Measurements from ENCODE around the gene ERBB4.

Gene ERBB4

DNA sequence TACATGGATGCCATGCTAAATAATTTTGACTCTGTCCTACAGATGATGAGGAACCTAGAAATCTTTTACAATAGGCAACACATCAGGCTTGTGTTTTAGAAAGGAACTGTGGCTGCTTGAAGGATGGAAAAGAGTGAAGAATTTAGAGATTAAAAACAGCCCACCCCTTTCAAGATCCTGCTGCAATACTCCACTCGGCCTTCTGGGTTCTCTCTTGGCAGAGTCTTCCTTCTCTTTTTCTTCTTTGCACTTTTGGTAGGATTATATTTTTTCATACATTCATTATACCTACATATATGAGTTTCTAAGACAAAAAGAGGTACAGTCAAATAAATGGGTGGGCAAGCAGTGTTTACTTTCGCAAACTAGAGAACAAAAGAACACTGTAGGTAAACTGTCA is 474.3 kb downstream of the ERBB4 start:
- no peak for DNase-seq (ENCODE audit: extremely low read depth, low read depth)
- TF ChIP-seq, protein P1, sequence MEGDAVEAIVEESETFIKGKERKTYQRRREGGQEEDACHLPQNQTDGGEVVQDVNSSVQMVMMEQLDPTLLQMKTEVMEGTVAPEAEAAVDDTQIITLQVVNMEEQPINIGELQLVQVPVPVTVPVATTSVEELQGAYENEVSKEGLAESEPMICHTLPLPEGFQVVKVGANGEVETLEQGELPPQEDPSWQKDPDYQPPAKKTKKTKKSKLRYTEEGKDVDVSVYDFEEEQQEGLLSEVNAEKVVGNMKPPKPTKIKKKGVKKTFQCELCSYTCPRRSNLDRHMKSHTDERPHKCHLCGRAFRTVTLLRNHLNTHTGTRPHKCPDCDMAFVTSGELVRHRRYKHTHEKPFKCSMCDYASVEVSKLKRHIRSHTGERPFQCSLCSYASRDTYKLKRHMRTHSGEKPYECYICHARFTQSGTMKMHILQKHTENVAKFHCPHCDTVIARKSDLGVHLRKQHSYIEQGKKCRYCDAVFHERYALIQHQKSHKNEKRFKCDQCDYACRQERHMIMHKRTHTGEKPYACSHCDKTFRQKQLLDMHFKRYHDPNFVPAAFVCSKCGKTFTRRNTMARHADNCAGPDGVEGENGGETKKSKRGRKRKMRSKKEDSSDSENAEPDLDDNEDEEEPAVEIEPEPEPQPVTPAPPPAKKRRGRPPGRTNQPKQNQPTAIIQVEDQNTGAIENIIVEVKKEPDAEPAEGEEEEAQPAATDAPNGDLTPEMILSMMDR (IDR thresholded peaks at IDR 0.05; ENCODE audit: low read depth, low read length) = no peak

GRCh38 chr2:212052412-212053159 is 486.0 kb downstream of the ERBB4 start:
- no peak for DNase-seq (ENCODE audit: extremely low read depth, low read depth)

DNA sequence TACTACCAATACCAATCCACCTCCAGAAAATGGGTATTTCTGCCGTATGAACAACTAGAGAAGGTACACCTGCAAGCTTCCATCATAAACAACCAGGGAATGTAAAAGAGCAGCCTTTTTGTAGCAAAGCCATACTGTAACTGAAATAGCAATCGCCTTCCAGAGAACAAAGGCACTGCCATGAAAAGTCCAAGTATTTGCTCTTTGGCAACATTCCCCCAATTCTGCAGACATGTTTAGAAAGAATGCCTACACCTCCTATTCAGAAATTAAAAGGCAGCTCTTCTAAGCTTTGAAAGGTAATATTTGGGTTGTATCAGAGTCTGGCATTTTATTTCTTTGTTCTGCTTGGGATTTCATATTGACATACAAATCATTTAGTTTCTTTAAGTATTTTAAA is 487.7 kb downstream of the ERBB4 start:
- TF ChIP-seq, protein P1 (IDR thresholded peaks at IDR 0.05; ENCODE audit: low read depth, low read length) = no peak
- DNase-seq (ENCODE audit: extremely low read depth, low read depth) = no peak

More at GRCh38 chr2:212052412-212053159, 486.0 kb downstream of the ERBB4 start:
- TF ChIP-seq, protein P1 (IDR thresholded peaks at IDR 0.05; ENCODE audit: low read depth, low read length) = no peak

GRCh38 chr2:212042562-212042961 is 496.0 kb downstream of the ERBB4 start:
- DNase-seq (ENCODE audit: extremely low read depth, low read depth) = no peak
- TF ChIP-seq, protein P1 (IDR thresholded peaks at IDR 0.05; ENCODE audit: low read depth, low read length) = no peak

GRCh38 chr2:212037062-212037461 is 501.5 kb downstream of the ERBB4 start:
- no peak for DNase-seq (ENCODE audit: extremely low read depth, low read depth)
- TF ChIP-seq, protein P1 (IDR thresholded peaks at IDR 0.05; ENCODE audit: low read depth, low read length) = no peak

- no peak for DNase-seq (ENCODE audit: extremely low read depth, low read depth)
- TF ChIP-seq, protein P1 (IDR thresholded peaks at IDR 0.05; ENCODE audit: low read depth, low read length) = no peak
Measured at GRCh38 chr2:212034841-212035585, 503.6 kb downstream of the ERBB4 start.

DNA sequence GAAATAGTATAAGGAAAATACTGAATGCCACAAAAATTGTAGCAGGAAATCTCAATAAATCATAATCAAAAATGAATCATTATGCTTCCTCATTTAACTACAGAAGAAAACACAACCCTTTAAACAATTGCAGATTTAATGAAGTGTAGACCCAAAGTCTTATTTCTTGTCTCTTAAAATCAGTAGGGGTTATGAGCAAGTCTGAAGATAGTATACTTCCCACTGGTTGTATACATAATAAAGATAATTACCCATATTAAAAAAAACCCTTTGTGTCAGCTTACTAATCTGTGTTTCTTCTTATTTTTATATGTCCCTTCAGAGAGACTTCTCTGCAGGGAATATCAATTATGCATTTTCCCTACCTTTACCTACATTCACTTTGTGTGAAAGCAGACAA is 504.7 kb downstream of the ERBB4 start:
- no peak for DNase-seq (ENCODE audit: extremely low read depth, low read depth)
- TF ChIP-seq, protein P1 (IDR thresholded peaks at IDR 0.05; ENCODE audit: low read depth, low read length) = no peak

Measured in AG09319 (cell line).